Measurements from ENCODE around the gene GAS7. TPM values are rescaled to one million over a fixed set of nuclear protein-coding genes. Genes with fewer than 3 reads are reported as not detected.

GAS7 gene
- total and polyA plus RNA-seq, 2 of the 13 experiments (the other 11 are each of a cell fraction or from before 2014, with no cell fraction given): 1.0 to 5.2 TPM

GRCh38 chr17:10061111-10061845 is 137.1 kb downstream of the GAS7 start:
- Histone ChIP-seq H3K4me2 (ENCODE audit: low read depth, low read length) (no peak overlapping the region), H3K27me3 (ENCODE audit: control insufficient read depth in 1 of 2, insufficient read depth in 2 of 2, low read length in 2 of 2) (peaks cover 3 to 46% of the 10 kb centered on the region in 2 experiments; a peak in 4 of 5 replicates), H3K9me3 (ENCODE audit: low read length) (0 out of 2 replicates have a peak, but pooled peaks cover 8% of the 10 kb centered on the region), H3K36me3 (replicated peaks in 1 of 2; ENCODE audit: control insufficient read depth in 1 of 2, insufficient read depth in 2 of 2, low read length in 2 of 2) (no peaks in the 10 kb centered on the region), H3K79me2 (ENCODE audit: insufficient read depth, low read length) (no peaks in the 10 kb centered on the region), H2AFZ (ENCODE audit: low read length) (no peak overlapping the region), H3K4me1 (ENCODE audit: insufficient read depth, low read length) (no peaks in the 10 kb centered on the region), H4K20me1 (ENCODE audit: insufficient read depth, low read length) (no peaks in the 10 kb centered on the region), H3K27ac (ENCODE audit: extremely low read length, insufficient read depth, low read length) (no peak overlapping the region), H3K4me3 (replicated peaks in 1 of 3; ENCODE audit: insufficient read depth in 1 of 3, low read depth in 2 of 3, low read length in 3 of 3) (no peak overlapping the region), H3K9ac (ENCODE audit: insufficient read depth, low read depth, low read length) (no peak overlapping the region)
- intact Hi-C loops (cut with micrococcal nuclease; ENCODE audit: unreplicated experiment): no loop called here
- ATAC-seq (no peak), DNase-seq (ENCODE audit: low spot score) (no peak), FAIRE-seq (no peak)
- no peak for TF ChIP-seq KMT2B (CRISPR knock-in tag; IDR thresholded peaks at IDR 0.05)
- no peak for TF ChIP-seq ZNF230 (CRISPR knock-in tag; IDR thresholded peaks at IDR 0.05)
- TF ChIP-seq EED (CRISPR knock-in tag; IDR thresholded peaks at IDR 0.05): no peak
- TF ChIP-seq HMGXB4 (CRISPR knock-in tag; IDR thresholded peaks at IDR 0.05; ENCODE audit: borderline replicate concordance in 1 of 2, low read depth in 1 of 2): no peak
- TF ChIP-seq ZNF276 (CRISPR knock-in tag; IDR thresholded peaks at IDR 0.05; ENCODE audit: low read depth): no peak
- TF ChIP-seq HNRNPK (IDR thresholded peaks at IDR 0.05; ENCODE audit: low read depth, low read length, poor library complexity, severe bottlenecking): no peak
- TF ChIP-seq EZH2 (conservative IDR thresholded peaks at IDR 0.05; ENCODE audit: low read depth, low read length): no peak
- no peak for TF ChIP-seq NFE2L2 (IDR thresholded peaks at IDR 0.05; ENCODE audit: low read length)
- TF ChIP-seq TCF7 (IDR thresholded peaks at IDR 0.05; ENCODE audit: low read depth): no peak
- TF ChIP-seq ZNF354B (CRISPR knock-in tag; IDR thresholded peaks at IDR 0.05): no peak
- TF ChIP-seq, protein P1, sequence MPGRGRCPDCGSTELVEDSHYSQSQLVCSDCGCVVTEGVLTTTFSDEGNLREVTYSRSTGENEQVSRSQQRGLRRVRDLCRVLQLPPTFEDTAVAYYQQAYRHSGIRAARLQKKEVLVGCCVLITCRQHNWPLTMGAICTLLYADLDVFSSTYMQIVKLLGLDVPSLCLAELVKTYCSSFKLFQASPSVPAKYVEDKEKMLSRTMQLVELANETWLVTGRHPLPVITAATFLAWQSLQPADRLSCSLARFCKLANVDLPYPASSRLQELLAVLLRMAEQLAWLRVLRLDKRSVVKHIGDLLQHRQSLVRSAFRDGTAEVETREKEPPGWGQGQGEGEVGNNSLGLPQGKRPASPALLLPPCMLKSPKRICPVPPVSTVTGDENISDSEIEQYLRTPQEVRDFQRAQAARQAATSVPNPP (CRISPR knock-in tag; IDR thresholded peaks at IDR 0.05): no peak
- TF ChIP-seq ZNF12 (CRISPR knock-in tag; IDR thresholded peaks at IDR 0.05): no peak
- no peak for TF ChIP-seq HHEX (CRISPR knock-in tag; IDR thresholded peaks at IDR 0.05)
- no peak for TF ChIP-seq ZNF546 (CRISPR knock-in tag; conservative IDR thresholded peaks at IDR 0.05)
- TF ChIP-seq TRIM24 (CRISPR knock-in tag; IDR thresholded peaks at IDR 0.05): no peak
- no peak for TF ChIP-seq CERS6 (CRISPR knock-in tag; IDR thresholded peaks at IDR 0.05)
- ChIA-PET POLR2A (no interaction called here), CTCF (ENCODE audit: low intra/inter-chr PET ratio, low total read pairs) (no interaction called here)
- 44% methylated on average over 13 of the region's 13 CpGs for WGBS (ENCODE audit: low lambda C conversion rate)
- no TSS peak for BruUV-seq (replicated peaks)
- in situ Hi-C loops (cut with HindIII; ENCODE audit: extremely low pct_ligation_motif_present, low pct_unique_long_range_greater_than_20kb): no loop called here
